ENCODE data around the gene RREB1.
"Not testable (repeated sequence)": the region's sequence is repeated elsewhere in the genome, so short reads cannot be mapped to it uniquely, and the experiment has no call there.

RREB1 gene

DNA sequence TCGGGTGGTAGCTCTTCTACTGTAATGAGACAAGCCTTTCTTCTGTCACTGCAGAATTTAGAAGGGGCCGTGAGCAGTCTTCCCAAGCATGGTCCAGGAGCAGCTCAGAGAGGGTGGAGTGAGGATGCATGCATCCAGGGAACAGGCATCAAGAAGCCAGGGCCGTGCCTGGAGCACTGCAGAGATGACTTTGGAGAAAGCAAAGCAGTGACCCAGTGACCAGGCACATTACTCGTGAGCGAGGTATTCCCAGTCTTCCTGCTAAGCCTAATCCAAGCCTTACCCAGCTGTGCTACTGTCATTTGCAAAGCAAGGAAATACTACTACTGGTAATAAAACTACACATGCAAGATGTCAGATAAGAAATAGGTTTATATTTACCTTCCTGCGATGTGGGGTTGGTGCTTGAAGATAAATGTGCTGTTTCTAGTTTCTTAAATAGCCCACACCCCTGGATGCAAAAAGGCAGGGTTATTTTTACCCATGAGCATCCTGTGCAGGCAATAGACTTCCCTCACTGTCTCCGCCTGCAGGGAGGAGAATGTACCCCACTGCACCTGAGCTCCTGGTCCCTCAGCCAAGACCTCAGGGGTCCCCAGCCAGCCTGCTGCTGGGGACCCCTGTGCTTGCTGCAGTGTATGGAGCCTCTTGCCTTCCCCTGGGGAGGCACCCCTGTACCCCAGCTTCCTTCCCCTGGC lies 142.3 kb downstream of the RREB1 start:
- no peak for DNase-seq

DNA sequence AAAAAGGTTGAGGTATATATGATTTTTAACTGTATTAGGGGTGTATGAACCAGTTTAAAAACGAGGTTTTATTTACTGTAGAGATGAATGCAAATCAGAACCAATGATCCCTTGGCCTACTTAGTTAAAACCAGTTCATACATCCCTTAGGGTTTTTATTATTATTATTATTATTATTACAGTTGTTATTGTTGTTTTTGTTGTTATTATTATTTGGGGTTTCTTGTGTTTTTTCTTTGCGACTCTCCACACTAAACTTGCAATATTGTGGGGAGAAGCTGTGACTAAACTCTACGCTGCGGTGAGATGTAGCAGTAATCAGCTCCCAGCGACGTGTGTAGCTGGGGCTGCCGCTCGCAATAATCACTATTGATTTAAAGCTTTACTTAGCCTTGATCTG lies 143.1 kb downstream of the RREB1 start:
- no peak for DNase-seq

DNA sequence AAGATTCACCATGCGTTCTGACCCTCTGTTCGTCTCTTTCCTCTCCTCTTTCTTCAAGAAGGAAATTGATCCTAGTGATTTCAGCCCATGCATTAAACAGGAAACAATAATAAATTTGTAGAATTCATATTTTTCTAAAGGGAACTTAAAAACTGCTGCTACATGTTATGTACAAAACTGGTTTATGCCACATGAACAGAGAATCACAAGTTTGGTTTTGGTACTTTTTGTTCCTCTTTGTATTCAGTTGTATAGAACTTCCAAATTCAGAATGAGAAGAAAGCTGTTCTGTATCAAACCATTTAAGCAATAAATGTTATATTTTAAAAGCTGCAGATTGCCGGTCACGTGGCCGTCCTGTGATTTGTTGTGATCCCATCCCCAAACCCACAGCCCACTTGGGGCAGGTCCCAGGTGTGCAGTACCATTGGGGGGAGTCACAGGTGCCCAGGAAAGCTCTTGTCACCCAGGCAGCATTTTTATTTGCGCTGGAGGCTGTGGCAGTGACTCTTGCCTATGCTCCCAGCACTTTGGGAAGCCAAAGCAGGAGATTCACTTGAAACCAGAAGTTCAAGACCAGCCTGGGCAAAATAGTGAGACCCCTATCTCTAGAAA lies 144.0 kb downstream of the RREB1 start:
- no peak for DNase-seq

DNA sequence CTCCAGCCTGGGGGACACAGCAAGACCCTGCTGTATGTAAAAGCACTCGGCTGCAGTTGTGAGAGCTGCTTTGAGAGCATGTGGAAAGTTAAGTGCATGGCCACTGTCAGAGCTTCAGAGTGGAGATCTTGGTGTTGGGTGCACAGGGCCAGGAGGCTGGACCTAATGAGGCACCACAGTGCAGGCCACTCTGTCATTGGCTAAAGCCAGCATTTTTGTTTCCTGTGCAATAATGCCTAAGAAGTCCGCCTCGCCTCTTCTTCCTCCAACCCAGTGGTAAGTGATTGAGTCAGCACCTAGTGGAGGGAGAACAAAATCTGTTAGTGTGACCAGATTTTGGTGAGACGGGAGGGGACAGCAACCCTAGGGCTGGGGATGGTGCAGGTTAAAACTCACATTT lies 144.6 kb downstream of the RREB1 start:
- DNase-seq = peak; percentile 61 to 63

DNA sequence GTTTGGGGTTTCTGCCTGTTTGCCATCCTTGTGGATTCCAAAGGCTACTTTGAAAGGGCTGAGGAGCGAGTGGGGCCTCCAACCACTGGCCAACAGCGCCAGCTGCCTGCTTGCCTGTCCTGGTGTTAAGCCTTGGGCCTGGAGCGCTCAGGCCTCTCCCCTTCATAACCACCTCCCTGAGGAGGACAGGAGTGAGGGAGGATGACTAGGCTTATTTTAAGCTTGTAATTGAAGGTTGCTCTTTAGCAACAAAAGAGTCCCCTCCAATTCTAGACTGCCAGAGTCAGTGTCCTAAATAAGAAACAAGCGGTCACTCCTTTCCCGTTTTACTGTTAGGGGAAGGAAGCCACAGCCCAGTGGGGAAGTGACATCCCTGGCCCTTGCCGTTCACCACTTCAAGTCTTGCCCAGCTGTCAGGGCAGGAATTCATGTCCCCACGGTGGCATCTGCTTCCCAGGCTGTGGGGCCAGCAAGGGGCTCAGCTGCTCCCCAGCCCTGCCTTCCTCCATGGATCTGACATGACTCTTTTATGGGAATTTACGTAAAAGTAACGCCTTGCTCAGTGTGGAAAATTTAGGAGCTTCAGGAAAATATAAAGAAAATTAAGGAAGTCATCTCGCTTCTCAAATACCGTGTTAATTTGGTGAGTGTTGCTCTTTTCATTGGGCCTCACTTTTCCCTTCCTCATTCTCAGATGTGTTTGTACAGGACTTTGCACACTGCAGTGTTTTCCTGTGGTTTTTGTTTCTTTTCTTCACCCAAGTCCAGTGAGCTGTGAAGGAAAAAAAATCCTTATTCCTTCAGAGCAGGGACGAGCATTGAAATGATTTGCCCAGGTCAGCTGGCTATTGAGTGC lies 147.4 kb downstream of the RREB1 start:
- peak; percentile 77 to 80 for DNase-seq

- DNase-seq = no peak
Measured at GRCh38 chr6:7255918-7256317, 148.2 kb downstream of the RREB1 start.

- DNase-seq = no peak
Measured at GRCh38 chr6:7256785-7257184, 149.0 kb downstream of the RREB1 start.

GRCh38 chr6:7257521-7258230 lies 149.9 kb downstream of the RREB1 start:
- no peak for DNase-seq

DNA sequence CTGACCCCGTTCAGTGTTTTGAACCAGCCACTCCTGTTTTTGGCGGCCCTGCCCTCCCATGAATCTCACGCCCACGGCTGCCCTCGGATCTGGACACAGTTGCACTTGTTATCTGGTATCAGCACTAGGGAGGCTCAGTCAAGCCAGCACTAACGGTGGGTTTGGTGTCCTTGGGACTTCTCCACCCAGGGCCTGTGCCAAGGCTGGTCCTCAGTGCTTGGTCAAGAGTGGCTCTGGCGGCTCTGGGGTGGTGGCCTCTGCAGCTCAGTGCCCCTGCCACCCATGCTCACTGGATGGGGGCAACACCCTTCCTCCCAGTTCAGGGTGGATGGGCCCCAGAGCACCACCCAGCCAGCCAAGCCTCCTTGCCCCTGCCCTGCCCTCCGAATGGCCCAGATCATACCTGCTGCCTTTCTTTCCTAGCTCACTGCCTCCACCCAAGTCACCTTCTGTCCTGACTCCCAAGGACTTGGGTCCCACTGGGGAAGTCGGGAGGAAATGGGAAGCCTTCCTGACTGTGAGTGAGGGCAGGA lies 150.5 kb downstream of the RREB1 start:
- no peak for DNase-seq

DNA sequence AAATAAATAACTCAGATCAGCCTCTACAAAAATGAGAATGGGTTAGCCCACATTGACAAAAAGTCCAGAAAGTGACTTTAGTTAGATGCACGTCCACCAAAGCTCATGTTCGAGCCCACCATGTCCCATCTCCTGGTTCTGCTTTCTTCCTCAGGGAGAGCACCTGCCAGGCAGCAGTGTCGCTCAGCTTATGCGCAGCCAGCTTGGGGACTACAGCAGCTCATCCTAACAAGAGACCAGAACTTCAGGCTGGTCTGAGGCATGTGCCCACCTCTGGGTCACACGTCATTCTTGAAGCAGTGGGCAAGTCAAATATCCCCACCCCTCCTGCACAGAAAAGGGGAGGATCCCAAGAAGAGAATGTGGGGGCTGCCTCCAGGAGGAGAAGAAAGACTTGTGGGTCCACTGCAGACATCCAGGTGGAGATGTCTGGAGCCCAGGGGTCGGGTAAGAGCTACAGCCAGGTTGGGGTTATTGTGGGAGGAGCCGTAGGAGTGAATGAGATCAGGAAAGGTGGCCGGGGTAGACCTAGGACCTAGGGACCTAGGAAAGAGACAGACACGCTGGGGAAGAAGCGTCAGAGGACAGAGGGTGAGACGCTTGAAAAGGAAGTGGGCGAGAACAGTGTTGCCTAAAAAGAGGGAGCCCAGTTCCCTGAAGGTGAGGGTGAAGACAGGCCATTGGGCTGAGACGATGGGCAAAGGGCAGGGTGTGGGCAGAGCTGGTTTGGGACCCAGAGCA lies 152.7 kb downstream of the RREB1 start:
- DNase-seq = peak in 1 of 2 donors; percentile 54

DNA sequence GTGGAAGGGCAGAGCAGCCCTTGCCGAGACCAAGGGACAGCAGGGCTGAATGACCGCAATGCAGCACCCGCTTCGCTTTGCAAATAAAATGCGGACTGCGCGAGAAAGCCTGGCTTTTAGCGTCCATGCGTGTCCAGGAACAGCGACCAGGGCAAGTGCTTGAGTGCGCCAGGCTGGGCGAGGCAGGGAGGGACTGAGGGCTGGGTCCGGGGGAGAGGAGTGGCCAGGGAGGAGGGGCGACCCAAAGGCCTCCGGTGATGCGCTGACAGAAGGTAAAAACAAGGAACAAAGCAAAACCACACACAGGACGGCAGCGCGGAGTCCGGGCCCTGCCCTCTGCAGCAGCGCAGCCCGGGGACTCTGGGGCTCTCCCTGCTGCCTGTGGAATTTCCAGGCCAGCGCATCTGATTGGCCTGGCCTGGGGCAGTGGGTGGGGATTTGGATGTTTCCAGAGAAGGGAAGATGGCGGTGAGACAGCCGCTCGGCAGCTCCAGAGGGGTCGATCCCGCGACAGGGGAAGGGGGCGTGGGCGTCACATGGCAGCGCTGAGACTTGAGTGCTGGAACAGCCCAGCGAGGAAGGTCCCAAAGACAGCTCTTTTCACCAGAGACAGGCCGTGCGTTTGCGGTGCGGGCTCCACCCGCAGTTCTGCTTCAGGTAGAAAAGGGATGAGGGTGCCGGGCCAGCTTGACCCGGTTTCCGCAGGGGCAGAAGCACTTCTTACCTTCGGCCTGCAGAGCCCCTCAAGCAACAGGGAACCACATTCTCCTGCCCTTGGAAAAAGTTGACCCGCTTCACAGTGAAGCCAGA lies 153.5 kb downstream of the RREB1 start:
- DNase-seq = peak; percentile 91 to 97

DNA sequence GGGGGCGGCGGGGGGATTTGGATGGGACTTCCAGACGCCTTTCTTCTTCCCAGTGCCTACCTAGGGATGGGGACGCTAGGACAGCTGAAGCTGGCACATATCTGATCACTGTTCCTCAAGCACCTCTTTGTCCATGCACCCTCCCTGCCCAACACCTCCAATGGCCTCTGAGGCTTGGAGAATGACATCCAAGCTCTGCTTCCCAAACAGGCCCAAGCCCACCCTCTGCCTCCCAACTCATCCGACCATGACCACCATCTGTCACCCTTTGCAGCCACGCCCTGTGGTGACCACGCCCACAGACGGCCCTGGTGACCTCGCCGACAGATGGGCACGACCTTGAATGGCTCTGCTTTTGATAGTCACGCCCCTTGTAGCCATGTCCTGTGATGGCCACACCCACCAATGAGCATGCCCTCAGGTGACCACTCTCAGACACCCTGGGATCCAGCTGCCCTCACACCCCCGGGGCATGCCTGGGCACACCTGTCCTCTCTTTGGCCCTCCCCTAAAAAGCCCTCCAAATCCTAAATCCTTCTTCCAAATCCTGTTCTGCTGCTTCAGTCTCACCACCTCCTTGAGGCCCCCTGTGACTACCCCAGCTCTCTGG lies 154.2 kb downstream of the RREB1 start:
- peak; percentile 51 to 64 for DNase-seq

- DNase-seq = peak; percentile 47 to 53
Measured at GRCh38 chr6:7262746-7263518, 155.2 kb downstream of the RREB1 start.

GRCh38 chr6:7263519-7263805 lies 155.7 kb downstream of the RREB1 start:
- not testable (repeated sequence) for DNase-seq

GRCh38 chr6:7264041-7264440 lies 156.3 kb downstream of the RREB1 start:
- DNase-seq = no peak

DNA sequence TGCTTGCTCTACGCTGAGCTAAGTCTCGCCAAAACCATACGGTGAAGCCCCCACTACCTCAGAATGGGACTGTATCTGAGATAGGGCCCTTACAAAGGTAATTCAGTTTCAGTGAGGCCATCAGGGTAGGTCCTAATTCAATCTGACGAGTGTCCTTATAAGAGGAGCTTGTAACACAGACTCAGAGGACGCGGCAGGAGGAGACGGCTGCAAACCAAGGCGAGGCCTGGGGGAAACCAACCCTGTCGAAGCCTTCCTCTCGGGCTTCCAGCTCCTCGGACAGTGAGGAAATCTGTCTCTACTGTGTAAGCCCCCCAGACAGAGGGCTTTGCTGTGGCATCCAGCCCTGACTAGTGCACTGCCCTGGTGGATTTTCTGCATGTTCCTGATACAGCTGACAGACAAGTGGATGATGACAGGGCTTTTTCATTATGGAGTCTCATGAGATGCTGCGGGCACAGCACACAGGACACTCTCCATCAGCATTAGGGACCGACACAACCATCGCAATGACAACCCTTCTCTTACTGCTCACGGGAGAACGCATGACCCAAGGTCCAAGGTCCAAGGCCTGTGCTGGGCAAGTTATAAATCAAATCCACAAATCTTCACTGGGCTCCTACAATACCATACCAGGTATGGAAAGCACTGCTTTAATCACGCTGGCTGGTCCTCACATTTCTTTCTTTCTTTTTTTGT lies 157.1 kb downstream of the RREB1 start:
- DNase-seq = no peak

DNA sequence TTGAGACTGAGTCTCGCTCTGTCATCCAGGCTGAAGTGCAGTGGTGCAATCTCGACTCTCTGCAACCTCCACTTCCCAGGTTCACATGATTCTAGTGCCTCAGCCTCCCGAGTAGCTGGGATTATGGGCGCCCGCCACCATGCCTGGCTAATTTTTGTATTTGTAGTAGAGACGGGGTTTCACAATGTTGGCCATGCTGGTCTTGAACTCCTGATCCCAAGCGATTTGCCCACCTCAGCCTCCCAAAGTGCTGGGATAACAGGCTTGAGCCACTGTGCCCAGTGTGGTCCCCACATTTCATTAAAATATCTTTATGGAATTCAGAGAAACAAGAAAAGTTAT lies 157.6 kb downstream of the RREB1 start:
- not testable (repeated sequence) for DNase-seq

- no peak for DNase-seq
Measured at GRCh38 chr6:7267071-7267465, 159.3 kb downstream of the RREB1 start.

GRCh38 chr6:7267466-7268091 lies 159.8 kb downstream of the RREB1 start:
- peak; percentile 55 to 60 for DNase-seq
